ENCODE measurements around the gene CYP27C1. TPM values are rescaled to one million over a fixed set of nuclear protein-coding genes. Genes with fewer than 3 reads are reported as not detected.

Gene CYP27C1
- total RNA-seq, 1 donor from 2014 or later: 5.7 TPM

DNA sequence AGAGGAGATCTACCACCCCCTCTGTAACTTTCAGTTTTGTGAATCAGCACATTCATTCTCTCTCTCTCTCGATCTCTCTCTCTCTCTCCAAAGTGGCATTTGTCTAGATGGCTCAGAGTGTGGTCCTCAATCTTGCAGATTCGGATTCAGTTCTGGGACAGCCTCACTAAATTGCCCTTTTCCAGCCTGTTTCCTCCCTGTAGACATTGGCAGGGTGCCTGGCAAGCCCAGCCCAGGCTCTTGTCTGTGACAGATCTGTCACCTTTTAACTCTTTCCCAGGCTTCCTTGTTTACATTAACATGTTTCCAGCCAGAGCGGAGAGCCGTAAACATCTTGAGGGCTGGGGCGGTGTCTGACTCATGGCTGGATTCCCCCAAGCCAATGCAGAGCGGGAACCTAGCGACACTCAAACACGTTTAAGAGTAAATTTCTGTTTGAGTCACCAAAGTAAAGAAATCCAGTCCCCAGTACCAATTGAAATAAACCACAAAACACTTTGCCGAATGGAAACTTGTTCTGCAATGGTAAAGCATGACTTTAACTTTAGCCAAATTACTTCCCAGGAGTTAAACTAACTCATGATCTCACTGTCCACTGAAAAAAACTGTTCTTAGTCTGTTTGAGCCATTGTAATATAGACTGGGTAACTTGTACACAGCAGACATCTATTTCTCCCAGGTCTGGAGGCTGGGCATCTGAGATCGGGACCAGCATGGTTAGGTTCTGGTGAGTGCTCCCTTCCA lies 6.6 kb upstream of the CYP27C1 start:
- Histone ChIP-seq H3K4me3 (ENCODE audit: insufficient read depth, low read depth, low read length) (peak overlapping the region; percentile 36), H2AFZ (ENCODE audit: low read depth, low read length) (peak overlapping the region; percentile 16), H3K9me3 (ENCODE audit: insufficient read depth, low read depth, low read length) (peaks cover 4% of the 10 kb centered on the region), H3K27me3 (ENCODE audit: insufficient read depth, low read length) (no peaks in the 10 kb centered on the region), H3K9ac (ENCODE audit: low read length) (peak overlapping the region; percentile 70), H3K4me1 (ENCODE audit: insufficient read depth, low read length) (peaks cover 22% of the 10 kb centered on the region), H3K79me2 (ENCODE audit: insufficient read depth, low read length) (no peaks in the 10 kb centered on the region), H3K4me2 (ENCODE audit: low read length) (peak overlapping the region; percentile 80), H4K20me1 (ENCODE audit: insufficient read depth, low read length) (no peaks in the 10 kb centered on the region), H3K36me3 (ENCODE audit: insufficient read depth, low read length) (no peaks in the 10 kb centered on the region), H3K27ac (ENCODE audit: low read depth, low read length) (peak overlapping the region; percentile 83)
- Mint-ChIP-seq H3K27ac (ENCODE audit: unreplicated experiment) (peak overlapping the region; percentile 83), H3K4me3 (ENCODE audit: unreplicated experiment) (peak overlapping the region; percentile 10), H3K4me1 (ENCODE audit: low read depth, unreplicated experiment) (peaks cover 37% of the 10 kb centered on the region), H3K36me3 (ENCODE audit: low read depth, unreplicated experiment) (no peaks in the 10 kb centered on the region), H3K9me3 (ENCODE audit: unreplicated experiment) (peaks cover 3% of the 10 kb centered on the region), H3K27me3 (ENCODE audit: low read depth, unreplicated experiment) (no peaks in the 10 kb centered on the region)
- TF ChIP-seq, protein P1, sequence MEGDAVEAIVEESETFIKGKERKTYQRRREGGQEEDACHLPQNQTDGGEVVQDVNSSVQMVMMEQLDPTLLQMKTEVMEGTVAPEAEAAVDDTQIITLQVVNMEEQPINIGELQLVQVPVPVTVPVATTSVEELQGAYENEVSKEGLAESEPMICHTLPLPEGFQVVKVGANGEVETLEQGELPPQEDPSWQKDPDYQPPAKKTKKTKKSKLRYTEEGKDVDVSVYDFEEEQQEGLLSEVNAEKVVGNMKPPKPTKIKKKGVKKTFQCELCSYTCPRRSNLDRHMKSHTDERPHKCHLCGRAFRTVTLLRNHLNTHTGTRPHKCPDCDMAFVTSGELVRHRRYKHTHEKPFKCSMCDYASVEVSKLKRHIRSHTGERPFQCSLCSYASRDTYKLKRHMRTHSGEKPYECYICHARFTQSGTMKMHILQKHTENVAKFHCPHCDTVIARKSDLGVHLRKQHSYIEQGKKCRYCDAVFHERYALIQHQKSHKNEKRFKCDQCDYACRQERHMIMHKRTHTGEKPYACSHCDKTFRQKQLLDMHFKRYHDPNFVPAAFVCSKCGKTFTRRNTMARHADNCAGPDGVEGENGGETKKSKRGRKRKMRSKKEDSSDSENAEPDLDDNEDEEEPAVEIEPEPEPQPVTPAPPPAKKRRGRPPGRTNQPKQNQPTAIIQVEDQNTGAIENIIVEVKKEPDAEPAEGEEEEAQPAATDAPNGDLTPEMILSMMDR (IDR thresholded peaks at IDR 0.05; ENCODE audit: insufficient read depth, low read depth, low read length): no peak
- no peak for TF ChIP-seq EZH2 (IDR thresholded peaks at IDR 0.05; ENCODE audit: insufficient read depth, low read length)
- DNase-seq (ENCODE audit: low read depth) (peak; percentile 94), FAIRE-seq (peak; percentile 59)

DNA sequence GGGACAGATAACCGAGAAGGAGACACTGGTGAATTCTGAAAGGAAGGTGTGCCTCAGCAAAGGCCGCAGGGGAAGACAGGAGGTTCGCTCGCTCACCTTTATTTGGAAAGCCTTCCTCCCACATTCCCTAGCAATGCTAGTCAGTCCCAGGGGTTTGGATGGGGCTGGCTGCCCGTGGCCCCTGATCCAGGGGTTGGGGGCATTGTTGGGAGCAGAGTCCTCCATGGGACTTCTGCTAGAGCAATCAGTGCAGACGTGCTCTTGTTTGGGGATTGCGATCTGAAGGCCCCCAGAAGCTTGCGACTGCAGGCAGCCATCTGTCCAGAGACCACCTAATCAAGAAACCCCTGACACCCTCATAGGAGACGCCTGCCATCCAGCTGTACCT lies 6.0 kb upstream of the CYP27C1 start:
- Histone ChIP-seq H3K9ac (ENCODE audit: low read length) (peak overlapping the region; percentile 70), H3K4me2 (ENCODE audit: low read length) (peak overlapping the region; percentile 80), H3K79me2 (ENCODE audit: insufficient read depth, low read length) (no peaks in the 10 kb centered on the region), H3K4me3 (ENCODE audit: insufficient read depth, low read depth, low read length) (peak overlapping the region; percentile 36), H3K27ac (ENCODE audit: low read depth, low read length) (peak overlapping the region; percentile 83), H3K36me3 (ENCODE audit: insufficient read depth, low read length) (no peaks in the 10 kb centered on the region), H3K9me3 (ENCODE audit: insufficient read depth, low read depth, low read length) (peaks cover 4% of the 10 kb centered on the region), H4K20me1 (ENCODE audit: insufficient read depth, low read length) (no peaks in the 10 kb centered on the region), H2AFZ (ENCODE audit: low read depth, low read length) (peak overlapping the region; percentile 16), H3K27me3 (ENCODE audit: insufficient read depth, low read length) (no peaks in the 10 kb centered on the region), H3K4me1 (ENCODE audit: insufficient read depth, low read length) (peaks cover 22% of the 10 kb centered on the region)
- H3K27ac Mint-ChIP-seq (ENCODE audit: unreplicated experiment): peak overlapping the region; percentile 83
- peak overlapping the region; percentile 10 for H3K4me3 Mint-ChIP-seq (ENCODE audit: unreplicated experiment)
- no peak for FAIRE-seq
- H3K36me3 Mint-ChIP-seq (ENCODE audit: low read depth, unreplicated experiment): no peaks in the 10 kb centered on the region
- peaks cover 3% of the 10 kb centered on the region for H3K9me3 Mint-ChIP-seq (ENCODE audit: unreplicated experiment)
- TF ChIP-seq, protein P1 (IDR thresholded peaks at IDR 0.05; ENCODE audit: insufficient read depth, low read depth, low read length): no peak
- no peak for TF ChIP-seq EZH2 (IDR thresholded peaks at IDR 0.05; ENCODE audit: insufficient read depth, low read length)
- H3K27me3 Mint-ChIP-seq (ENCODE audit: low read depth, unreplicated experiment): no peaks in the 10 kb centered on the region
- H3K4me1 Mint-ChIP-seq (ENCODE audit: low read depth, unreplicated experiment): peaks cover 37% of the 10 kb centered on the region
- DNase-seq (ENCODE audit: low read depth): no peak

All from astrocyte (in vitro differentiated cells and primary cell).